HG03159 (cell line): ENCODE results near the gene KCTD14.
"Not testable (repeated sequence)": the region's sequence is repeated elsewhere in the genome, so short reads cannot be mapped to it uniquely, and the experiment has no call there.

ENCODE experiments used
- ATAC-seq: cut with Tn5 transposase; IDR thresholded peaks from one replicate; pipeline ENCODE4 v1.9.1; 2021; ENCODE audit warnings: mild to moderate bottlenecking, moderate library complexity; ENCODE audit not compliant: unreplicated experiment

Gene KCTD14

GRCh38 chr11:78027759-78028158 lies 4.7 kb upstream of the KCTD14 start:
- no peak for ATAC-seq

GRCh38 chr11:78025378-78025777 lies 2.3 kb upstream of the KCTD14 start:
- ATAC-seq: no peak

GRCh38 chr11:78023426-78023825 lies 350 bp upstream of the KCTD14 start:
- ATAC-seq: no peak

GRCh38 chr11:78021611-78022010 lies 1.5 kb downstream of the KCTD14 start:
- ATAC-seq: no peak

- ATAC-seq: no peak
Measured at GRCh38 chr11:78020246-78020645, 2.8 kb downstream of the KCTD14 start.

- ATAC-seq: no peak
Measured at GRCh38 chr11:78019808-78020207, 3.3 kb downstream of the KCTD14 start.

GRCh38 chr11:78015878-78016277 lies 7.2 kb downstream of the KCTD14 start:
- no peak for ATAC-seq

- ATAC-seq: not testable (repeated sequence)
Measured at GRCh38 chr11:78014937-78015520, 8.0 kb downstream of the KCTD14 start.

GRCh38 chr11:78011301-78011700 lies 11.8 kb downstream of the KCTD14 start:
- no peak for ATAC-seq

- no peak for ATAC-seq
Measured at GRCh38 chr11:78010755-78011154, 12.3 kb downstream of the KCTD14 start.

GRCh38 chr11:78010304-78010703 lies 12.8 kb downstream of the KCTD14 start:
- no peak for ATAC-seq

GRCh38 chr11:78009062-78009461 lies 14.0 kb downstream of the KCTD14 start:
- no peak for ATAC-seq

- no peak for ATAC-seq
Measured at GRCh38 chr11:78000193-78000592, 22.9 kb downstream of the KCTD14 start.

- ATAC-seq: no peak
Measured at GRCh38 chr11:77999446-78000030, 23.5 kb downstream of the KCTD14 start.

- peak; percentile 98 for ATAC-seq
Measured at GRCh38 chr11:77994434-77995362, 28.4 kb downstream of the KCTD14 start, which contains the start of gene INTS4. TSS of gene INTS4 (minus strand) at chr11:77994668. CDS start at chr11:77994643, 25 bp downstream.

GRCh38 chr11:77993902-77994301 lies 29.2 kb downstream of the KCTD14 start:
- ATAC-seq: no peak

GRCh38 chr11:77990981-77991380 lies 32.1 kb downstream of the KCTD14 start:
- no peak for ATAC-seq

GRCh38 chr11:77986456-77986855 lies 36.6 kb downstream of the KCTD14 start:
- not testable (repeated sequence) for ATAC-seq

GRCh38 chr11:77981346-77981947 lies 41.6 kb downstream of the KCTD14 start:
- no peak for ATAC-seq

GRCh38 chr11:77968337-77968736 lies 54.7 kb downstream of the KCTD14 start:
- ATAC-seq: no peak

- no peak for ATAC-seq
Measured at GRCh38 chr11:77967753-77968152, 55.3 kb downstream of the KCTD14 start.
